ENCODE results near the gene KIF4A. TPM values are rescaled to one million over a fixed set of nuclear protein-coding genes. Genes with fewer than 3 reads are reported as not detected.
"Not testable (repeated sequence)": the region's sequence is repeated elsewhere in the genome, so short reads cannot be mapped to it uniquely, and the experiment has no call there.

KIF4A gene
- total RNA-seq, 1 donor from 2014 or later, result 3.7 TPM

GRCh38 chrX:70336767-70337166, 46.9 kb downstream of the KIF4A start:
- Histone ChIP-seq H3K9ac (ENCODE audit: low read depth in 1 of 3, low read length in 3 of 3) (no peak overlapping the region), H3K27ac (ENCODE audit: low read depth, low read length) (no peak overlapping the region), H3K4me1 (ENCODE audit: control insufficient read depth in 3 of 3, insufficient read depth in 3 of 3, low read length in 3 of 3) (no peaks in the 10 kb centered on the region), H3K27me3 (ENCODE audit: control insufficient read depth in 3 of 3, insufficient read depth in 3 of 3, low read length in 3 of 3) (peaks cover 0 to 2% (median 0%) of the 10 kb centered on the region in 3 donors), H3K4me3 (ENCODE audit: low read length in 3 of 3) (no peak overlapping the region), H3K9me3 (ENCODE audit: control insufficient read depth in 3 of 3, low read length in 3 of 3) (no peaks in the 10 kb centered on the region), H3K36me3 (ENCODE audit: control insufficient read depth in 3 of 3, insufficient read depth in 3 of 3, low read length in 3 of 3) (no peaks in the 10 kb centered on the region)

- H3K9ac ChIP-seq (ENCODE audit: low read depth in 1 of 3, low read length in 3 of 3), result no peak overlapping the region
- H3K36me3 ChIP-seq (ENCODE audit: control insufficient read depth in 3 of 3, insufficient read depth in 3 of 3, low read length in 3 of 3), result no peaks in the 10 kb centered on the region
- no peaks in the 10 kb centered on the region for H3K4me1 ChIP-seq (ENCODE audit: control insufficient read depth in 3 of 3, insufficient read depth in 3 of 3, low read length in 3 of 3)
- no peak overlapping the region for H3K4me3 ChIP-seq (ENCODE audit: low read length in 3 of 3)
- H3K9me3 ChIP-seq (ENCODE audit: control insufficient read depth in 3 of 3, low read length in 3 of 3), result no peaks in the 10 kb centered on the region
- H3K27me3 ChIP-seq (ENCODE audit: control insufficient read depth in 3 of 3, insufficient read depth in 3 of 3, low read length in 3 of 3), result peaks cover 0 to 2% (median 0%) of the 10 kb centered on the region in 3 donors
- no peak overlapping the region for H3K27ac ChIP-seq (ENCODE audit: low read depth, low read length)
Observed at GRCh38 chrX:70338290-70338689, 48.4 kb downstream of the KIF4A start.

- Histone ChIP-seq H3K9me3 (ENCODE audit: control insufficient read depth in 3 of 3, low read length in 3 of 3) (no peaks in the 10 kb centered on the region), H3K27me3 (ENCODE audit: control insufficient read depth in 3 of 3, insufficient read depth in 3 of 3, low read length in 3 of 3) (no peaks in the 10 kb centered on the region), H3K4me3 (ENCODE audit: low read length in 3 of 3) (no peak overlapping the region), H3K4me1 (ENCODE audit: control insufficient read depth in 3 of 3, insufficient read depth in 3 of 3, low read length in 3 of 3) (no peaks in the 10 kb centered on the region), H3K36me3 (ENCODE audit: control insufficient read depth in 3 of 3, insufficient read depth in 3 of 3, low read length in 3 of 3) (no peaks in the 10 kb centered on the region), H3K9ac (ENCODE audit: low read depth in 1 of 3, low read length in 3 of 3) (no peak overlapping the region), H3K27ac (ENCODE audit: low read depth, low read length) (no peak overlapping the region)
Observed at GRCh38 chrX:70343435-70343834, 53.5 kb downstream of the KIF4A start.

- Histone ChIP-seq H3K9me3 (ENCODE audit: control insufficient read depth in 3 of 3, low read length in 3 of 3) (no peaks in the 10 kb centered on the region), H3K36me3 (ENCODE audit: control insufficient read depth in 3 of 3, insufficient read depth in 3 of 3, low read length in 3 of 3) (no peaks in the 10 kb centered on the region), H3K27ac (ENCODE audit: low read depth, low read length) (no peak overlapping the region), H3K4me1 (ENCODE audit: control insufficient read depth in 3 of 3, insufficient read depth in 3 of 3, low read length in 3 of 3) (no peaks in the 10 kb centered on the region), H3K27me3 (ENCODE audit: control insufficient read depth in 3 of 3, insufficient read depth in 3 of 3, low read length in 3 of 3) (no peaks in the 10 kb centered on the region), H3K9ac (ENCODE audit: low read depth in 1 of 3, low read length in 3 of 3) (no peak overlapping the region), H3K4me3 (ENCODE audit: low read length in 3 of 3) (no peak overlapping the region)
Observed at GRCh38 chrX:70346418-70347070, 56.6 kb downstream of the KIF4A start.

- H3K36me3 ChIP-seq (ENCODE audit: control insufficient read depth in 3 of 3, insufficient read depth in 3 of 3, low read length in 3 of 3), result not testable (repeated sequence)
Observed at GRCh38 chrX:70348825-70349224, 58.9 kb downstream of the KIF4A start.

GRCh38 chrX:70349367-70350125, 59.6 kb downstream of the KIF4A start:
- H3K4me3 ChIP-seq (ENCODE audit: low read length in 3 of 3); H3K36me3 ChIP-seq (ENCODE audit: control insufficient read depth in 3 of 3, insufficient read depth in 3 of 3, low read length in 3 of 3); H3K4me1 ChIP-seq (ENCODE audit: control insufficient read depth in 3 of 3, insufficient read depth in 3 of 3, low read length in 3 of 3); H3K27ac ChIP-seq (ENCODE audit: low read depth, low read length); H3K27me3 ChIP-seq (ENCODE audit: control insufficient read depth in 3 of 3, insufficient read depth in 3 of 3, low read length in 3 of 3); H3K9me3 ChIP-seq (ENCODE audit: control insufficient read depth in 3 of 3, low read length in 3 of 3); H3K9ac ChIP-seq (ENCODE audit: low read depth in 1 of 3, low read length in 3 of 3): not testable (repeated sequence)

More at GRCh38 chrX:70348825-70349224, 58.9 kb downstream of the KIF4A start:
- not testable (repeated sequence) for H3K4me3 ChIP-seq (ENCODE audit: low read length in 3 of 3); H3K27ac ChIP-seq (ENCODE audit: low read depth, low read length); H3K9ac ChIP-seq (ENCODE audit: low read depth in 1 of 3, low read length in 3 of 3); H3K9me3 ChIP-seq (ENCODE audit: control insufficient read depth in 3 of 3, low read length in 3 of 3); H3K27me3 ChIP-seq (ENCODE audit: control insufficient read depth in 3 of 3, insufficient read depth in 3 of 3, low read length in 3 of 3); H3K4me1 ChIP-seq (ENCODE audit: control insufficient read depth in 3 of 3, insufficient read depth in 3 of 3, low read length in 3 of 3)

GRCh38 chrX:70352496-70352895, 62.6 kb downstream of the KIF4A start:
- H3K9ac ChIP-seq (ENCODE audit: low read depth in 1 of 3, low read length in 3 of 3), result no peak overlapping the region
- H3K4me3 ChIP-seq (ENCODE audit: low read length in 3 of 3), result no peak overlapping the region
- no peaks in the 10 kb centered on the region for H3K27me3 ChIP-seq (ENCODE audit: control insufficient read depth in 3 of 3, insufficient read depth in 3 of 3, low read length in 3 of 3)
- H3K27ac ChIP-seq (ENCODE audit: low read depth, low read length), result no peak overlapping the region
- H3K36me3 ChIP-seq (ENCODE audit: control insufficient read depth in 3 of 3, insufficient read depth in 3 of 3, low read length in 3 of 3), result no peaks in the 10 kb centered on the region
- no peaks in the 10 kb centered on the region for H3K9me3 ChIP-seq (ENCODE audit: control insufficient read depth in 3 of 3, low read length in 3 of 3)
- H3K4me1 ChIP-seq (ENCODE audit: control insufficient read depth in 3 of 3, insufficient read depth in 3 of 3, low read length in 3 of 3), result no peaks in the 10 kb centered on the region

GRCh38 chrX:70353514-70353913, 63.6 kb downstream of the KIF4A start:
- H3K9me3 ChIP-seq (ENCODE audit: control insufficient read depth in 3 of 3, low read length in 3 of 3), result no peaks in the 10 kb centered on the region
- no peak overlapping the region for H3K4me3 ChIP-seq (ENCODE audit: low read length in 3 of 3)
- H3K27me3 ChIP-seq (ENCODE audit: control insufficient read depth in 3 of 3, insufficient read depth in 3 of 3, low read length in 3 of 3), result no peaks in the 10 kb centered on the region
- no peak overlapping the region for H3K27ac ChIP-seq (ENCODE audit: low read depth, low read length)
- H3K36me3 ChIP-seq (ENCODE audit: control insufficient read depth in 3 of 3, insufficient read depth in 3 of 3, low read length in 3 of 3), result no peaks in the 10 kb centered on the region
- no peaks in the 10 kb centered on the region for H3K4me1 ChIP-seq (ENCODE audit: control insufficient read depth in 3 of 3, insufficient read depth in 3 of 3, low read length in 3 of 3)
- no peak overlapping the region for H3K9ac ChIP-seq (ENCODE audit: low read depth in 1 of 3, low read length in 3 of 3)

- Histone ChIP-seq H3K9me3 (ENCODE audit: control insufficient read depth in 3 of 3, low read length in 3 of 3) (peaks cover 0 to 3% (median 0%) of the 10 kb centered on the region in 3 donors), H3K9ac (ENCODE audit: low read depth in 1 of 3, low read length in 3 of 3) (no peak overlapping the region), H3K27ac (ENCODE audit: low read depth, low read length) (no peak overlapping the region)
Observed at GRCh38 chrX:70354716-70355115, 64.8 kb downstream of the KIF4A start.

GRCh38 chrX:70359458-70359857, 69.6 kb downstream of the KIF4A start:
- peaks cover 0 to 6% (median 0%) of the 10 kb centered on the region in 3 donors for H3K9me3 ChIP-seq (ENCODE audit: control insufficient read depth in 3 of 3, low read length in 3 of 3)
- no peak overlapping the region for H3K4me3 ChIP-seq (ENCODE audit: low read length in 3 of 3)
- H3K36me3 ChIP-seq (ENCODE audit: control insufficient read depth in 3 of 3, insufficient read depth in 3 of 3, low read length in 3 of 3), result no peaks in the 10 kb centered on the region
- H3K27me3 ChIP-seq (ENCODE audit: control insufficient read depth in 3 of 3, insufficient read depth in 3 of 3, low read length in 3 of 3), result no peaks in the 10 kb centered on the region
- H3K4me1 ChIP-seq (ENCODE audit: control insufficient read depth in 3 of 3, insufficient read depth in 3 of 3, low read length in 3 of 3), result no peaks in the 10 kb centered on the region
- no peak overlapping the region for H3K9ac ChIP-seq (ENCODE audit: low read depth in 1 of 3, low read length in 3 of 3)
- no peak overlapping the region for H3K27ac ChIP-seq (ENCODE audit: low read depth, low read length)

More at GRCh38 chrX:70354716-70355115, 64.8 kb downstream of the KIF4A start:
- H3K36me3 ChIP-seq (ENCODE audit: control insufficient read depth in 3 of 3, insufficient read depth in 3 of 3, low read length in 3 of 3), result no peaks in the 10 kb centered on the region
- H3K4me3 ChIP-seq (ENCODE audit: low read length in 3 of 3), result no peak overlapping the region
- no peaks in the 10 kb centered on the region for H3K27me3 ChIP-seq (ENCODE audit: control insufficient read depth in 3 of 3, insufficient read depth in 3 of 3, low read length in 3 of 3)
- no peaks in the 10 kb centered on the region for H3K4me1 ChIP-seq (ENCODE audit: control insufficient read depth in 3 of 3, insufficient read depth in 3 of 3, low read length in 3 of 3)

All from skeletal muscle tissue (tissue), 4 donors.